NT2/D1 (cell line): ENCODE measurements around the gene PLXNA1.

Source experiments
- YY1 ChIP-seq: IDR thresholded peaks from 2 replicates; pipeline ENCODE4 v1.6.1; 2011; ENCODE audit not compliant: insufficient read length, insufficient read depth
- ZNF274 ChIP-seq: IDR thresholded peaks from 2 replicates; pipeline ENCODE4 v1.6.1; 2011; ENCODE audit warnings: mild to moderate bottlenecking, low read depth, low read length

DNA sequence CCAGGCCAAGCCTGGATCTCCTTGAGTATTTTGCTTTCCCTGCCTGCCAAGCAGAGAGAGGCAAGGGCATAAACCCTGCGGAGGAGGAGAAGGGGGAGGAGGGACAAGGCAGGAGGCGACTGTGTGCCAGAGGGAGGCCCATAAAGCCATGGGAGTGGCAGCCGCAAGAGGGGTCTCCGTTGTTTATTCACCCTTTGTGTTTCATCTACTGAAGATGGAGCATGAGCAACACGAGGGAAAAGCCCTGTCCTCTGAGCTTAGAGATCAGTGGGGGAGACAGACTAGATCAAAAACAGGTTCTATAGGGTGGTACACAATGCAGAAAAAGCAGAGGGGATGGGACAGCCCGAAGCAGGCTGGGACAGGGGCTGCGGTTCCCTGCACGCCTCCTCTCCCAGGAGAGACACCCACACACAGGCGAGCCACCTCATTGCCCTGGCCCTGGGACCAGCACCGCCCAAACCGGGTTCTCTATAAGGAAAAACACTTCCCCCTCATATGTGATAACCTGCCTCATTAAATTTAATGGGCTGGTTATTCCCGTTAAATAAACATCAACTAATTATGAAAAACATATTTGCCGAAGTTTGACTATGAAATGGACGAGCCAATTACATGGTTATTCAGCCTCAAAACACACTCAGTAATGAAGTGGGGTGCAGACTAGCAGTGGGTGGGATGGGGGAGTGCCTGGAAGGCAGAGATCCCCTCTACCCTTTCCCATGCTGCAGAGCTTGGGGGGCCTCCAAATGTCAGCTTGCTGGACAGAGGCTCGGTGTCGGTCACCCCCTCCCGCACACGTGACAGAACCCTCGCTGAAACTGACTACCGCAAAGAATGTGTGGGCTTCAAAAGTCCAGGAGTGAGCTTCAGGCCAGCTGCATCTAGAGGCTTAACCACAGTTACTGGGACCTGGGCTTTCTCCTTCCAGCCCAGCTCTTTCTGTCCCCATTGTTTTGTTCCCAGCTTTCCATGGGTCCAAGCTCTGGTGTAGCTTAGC is 14.2 kb upstream of the PLXNA1 start:
- TF ChIP-seq YY1 (no peak), ZNF274 (no peak)
